GM12891 (cell line): ENCODE measurements around the gene SULT4A1.

ENCODE experiments used
- PAX5 ChIP-seq: IDR thresholded peaks from 2 replicates; pipeline ENCODE4 v1.6.1; 2011; ENCODE audit warnings: low read length, moderate library complexity, mild to moderate bottlenecking; ENCODE audit not compliant: insufficient read depth, severe bottlenecking
- POLR2A ChIP-seq: IDR thresholded peaks from 2 replicates; pipeline ENCODE4 v1.6.1; 2011; ENCODE audit warnings: low read depth, low read length, control low read depth
- POLR2AphosphoS5 ChIP-seq: IDR thresholded peaks from 2 replicates; pipeline ENCODE4 v1.6.1; 2011; ENCODE audit warnings: low read depth, low read length, control low read depth
- POU2F2 ChIP-seq: IDR thresholded peaks from 2 replicates; pipeline ENCODE4 v1.6.1; 2011; ENCODE audit warnings: low read depth, mild to moderate bottlenecking, control low read depth, low read length, moderate library complexity
- SPI1 ChIP-seq: IDR thresholded peaks from 2 replicates; pipeline ENCODE4 v1.6.1; 2011; ENCODE audit warnings: low read depth, low read length, control low read depth
- TAF1 ChIP-seq: IDR thresholded peaks from 2 replicates; pipeline ENCODE4 v1.6.1; 2011; ENCODE audit warnings: low read depth, low read length, control low read depth

DNA sequence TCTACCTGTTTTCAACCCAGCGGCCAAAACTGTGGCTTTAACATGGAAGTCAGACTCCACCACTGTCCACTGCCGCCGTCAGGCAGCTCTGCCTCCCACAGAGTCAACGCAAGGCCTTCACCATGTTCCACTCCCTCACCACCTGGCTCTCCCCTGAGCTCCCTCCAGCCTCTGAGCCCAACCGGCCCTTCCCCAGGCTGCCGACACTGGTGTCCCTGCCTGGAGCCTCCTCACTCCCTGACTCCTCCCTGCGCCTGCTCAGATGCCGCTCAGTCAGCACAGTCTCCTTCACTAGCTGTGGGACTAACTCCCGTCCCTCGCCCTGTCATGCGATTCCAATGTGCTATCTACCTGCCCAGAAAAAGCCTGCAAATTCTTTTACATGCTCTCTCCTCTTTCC is 16.3 kb downstream of the SULT4A1 start:
- no peak for TF ChIP-seq POLR2A
- TF ChIP-seq TAF1, result no peak
- no peak for TF ChIP-seq POLR2AphosphoS5
- TF ChIP-seq POU2F2, result no peak
- no peak for TF ChIP-seq SPI1
- no peak for TF ChIP-seq PAX5
